SU-DHL-6 (cell line): ENCODE measurements around the gene KCNB1.

ENCODE experiments used
- H2AFZ ChIP-seq: fragments of 200-600 bp; sonication (generic); 2 replicates; pipeline ENCODE4 v1.6.1; 2014; ENCODE audit warnings: low read depth, mild to moderate bottlenecking, moderate library complexity, mixed read lengths, antibody characterized with exemption, low read length; ENCODE audit not compliant: severe bottlenecking
- H3F3A ChIP-seq: fragments of 200-600 bp; shearing (Covaris generic); 2 replicates; pipeline ENCODE4 v1.6.0; 2016; ENCODE audit warnings: antibody characterized with exemption, mild to moderate bottlenecking; ENCODE audit not compliant: insufficient read depth
- H3K27ac ChIP-seq: fragments of 200-600 bp; sonication (generic); 2 replicates; pipeline ENCODE4 v1.5.1; 2016; ENCODE audit warnings: low read depth, mild to moderate bottlenecking, low read length, moderate library complexity, mixed read lengths
- H3K27me3 ChIP-seq: fragments of 200-600 bp; sonication (generic), shearing (Covaris generic); 2 replicates; pipeline ENCODE4 v1.6.0; 2014; ENCODE audit warnings: mild to moderate bottlenecking, low read length
- H3K36me3 ChIP-seq: fragments of 200-600 bp; sonication (generic); 2 replicates; pipeline ENCODE4 v1.6.1; 2014; ENCODE audit warnings: mild to moderate bottlenecking, low read length, mixed read lengths
- H3K4me2 ChIP-seq: fragments of 300-600, 200-600 bp; shearing (Covaris generic), sonication (generic); 2 replicates; pipeline ENCODE4 v1.6.0; 2014; ENCODE audit warnings: low read length, low read depth, mild to moderate bottlenecking; ENCODE audit not compliant: poor library complexity, severe bottlenecking
- H3K4me3 ChIP-seq: fragments of 200-600 bp; sonication (generic); 2 replicates; pipeline ENCODE4 v1.5.1; 2014; ENCODE audit warnings: antibody characterized with exemption, low read length, mild to moderate bottlenecking, mixed read lengths; ENCODE audit not compliant: insufficient read depth, poor library complexity, severe bottlenecking
- H3K79me2 ChIP-seq: fragments of 200-600 bp; sonication (generic); 2 replicates; pipeline ENCODE4 v1.6.1; 2014; ENCODE audit warnings: mild to moderate bottlenecking, low read length, moderate library complexity; ENCODE audit not compliant: insufficient read depth
- H3K9ac ChIP-seq: fragments of 200-600 bp; sonication (generic); 2 replicates; pipeline ENCODE4 v1.7.0; 2014; ENCODE audit warnings: mild to moderate bottlenecking, low read length
- H3K9me2 ChIP-seq: fragments of 200-600 bp; sonication (generic); replicated peaks from 2 replicates; pipeline ENCODE4 v1.6.1; 2014; ENCODE audit warnings: low read length; ENCODE audit not compliant: insufficient read depth
- H3K9me3 ChIP-seq: fragments of 200-600 bp; sonication (generic); 2 replicates; pipeline ENCODE4 v1.6.1; 2014; ENCODE audit warnings: low read length, mixed read lengths; ENCODE audit not compliant: insufficient read depth
- H4K20me1 ChIP-seq: fragments of 200-600 bp; sonication (generic); 2 replicates; pipeline ENCODE4 v1.6.1; 2014; ENCODE audit warnings: low read depth, mild to moderate bottlenecking, antibody characterized with exemption, low read length, moderate library complexity, mixed read lengths
- CTCF ChIP-seq: fragments of 200-600 bp; sonication (generic); IDR thresholded peaks from one replicate; pipeline ENCODE4 v1.5.1; 2017; ENCODE audit warnings: antibody characterized with exemption, mild to moderate bottlenecking, low read length, moderate library complexity; ENCODE audit not compliant: insufficient read depth, poor library complexity, severe bottlenecking
- EZH2phosphoT487 ChIP-seq: fragments of 200-600 bp; sonication (generic), shearing (Covaris generic); conservative IDR thresholded peaks from 2 replicates; pipeline ENCODE4 v1.6.1; 2018; ENCODE audit warnings: mild to moderate bottlenecking, antibody characterized with exemption, low read length, moderate library complexity, mixed read lengths

Gene KCNB1

GRCh38 chr20:49526056-49526455 lies 43.6 kb upstream of the KCNB1 start:
- no peaks in the 10 kb centered on the region for H4K20me1 ChIP-seq
- H3F3A ChIP-seq: no peaks in the 10 kb centered on the region
- no peak overlapping the region for H3K27ac ChIP-seq
- no peaks in the 10 kb centered on the region for H3K36me3 ChIP-seq
- 0 out of 2 replicates have a peak, but pooled peaks cover 2% of the 10 kb centered on the region for H3K27me3 ChIP-seq
- H3K9me3 ChIP-seq: no peaks in the 10 kb centered on the region
- TF ChIP-seq EZH2phosphoT487 (no peak), CTCF (no peak)
- no peak overlapping the region for H3K4me2 ChIP-seq
- H3K9ac ChIP-seq: no peak overlapping the region
- H3K9me2 ChIP-seq: no peaks in the 10 kb centered on the region
- no peak overlapping the region for H2AFZ ChIP-seq
- H3K4me3 ChIP-seq: no peak overlapping the region
- H3K79me2 ChIP-seq: no peaks in the 10 kb centered on the region

GRCh38 chr20:49523767-49524360 lies 41.4 kb upstream of the KCNB1 start:
- Histone ChIP-seq H3K9ac (no peak overlapping the region), H3F3A (no peaks in the 10 kb centered on the region), H3K9me3 (no peaks in the 10 kb centered on the region), H3K79me2 (no peaks in the 10 kb centered on the region), H3K27ac (no peak overlapping the region), H3K9me2 (no peaks in the 10 kb centered on the region), H3K4me2 (no peak overlapping the region), H2AFZ (no peak overlapping the region), H3K36me3 (no peaks in the 10 kb centered on the region), H3K27me3 (0 out of 2 replicates have a peak, but pooled peaks cover 2% of the 10 kb centered on the region), H4K20me1 (no peaks in the 10 kb centered on the region), H3K4me3 (no peak overlapping the region)
- no peak for TF ChIP-seq EZH2phosphoT487
- TF ChIP-seq CTCF: no peak

- Histone ChIP-seq H3K27ac (no peak overlapping the region), H3F3A (no peaks in the 10 kb centered on the region), H3K36me3 (no peaks in the 10 kb centered on the region), H3K79me2 (no peaks in the 10 kb centered on the region), H3K9me3 (no peaks in the 10 kb centered on the region), H3K9ac (no peak overlapping the region), H3K4me3 (no peak overlapping the region), H2AFZ (no peak overlapping the region), H3K4me2 (no peak overlapping the region), H3K9me2 (no peaks in the 10 kb centered on the region), H4K20me1 (no peaks in the 10 kb centered on the region), H3K27me3 (0 out of 2 replicates have a peak, but pooled peaks cover 2% of the 10 kb centered on the region)
- TF ChIP-seq EZH2phosphoT487 (no peak), CTCF (no peak)
Measured at GRCh38 chr20:49521356-49521755, 38.9 kb upstream of the KCNB1 start.
